H1 (cell line): ENCODE results near the gene RBM10. TPM values are rescaled to one million over a fixed set of nuclear protein-coding genes. Genes with fewer than 3 reads are reported as not detected.

ENCODE experiments used
- CTCF ChIA-PET: fragments of 300-600 bp; sonication (Branson Sonifier 250); formaldehyde crosslinking; loops from one replicate; lab custom pipeline; 2021; ENCODE audit not compliant: partially characterized antibody; lab: Charles Lee
- POLR2A ChIA-PET: fragments of 300-600 bp; sonication (Branson Sonifier 250); formaldehyde crosslinking; loops from one replicate; lab custom pipeline; 2021; ENCODE audit warnings: inconsistent platforms; ENCODE audit not compliant: partially characterized antibody; lab: Charles Lee
- DNase-seq, 2 experiments: peaks; one replicate each; pipeline versions ENCODE4 v3.0.0 to v3.0.0-alpha.2; 2010 to 2022; ENCODE audit warnings: low spot score in 2 of 2, low read depth in 1 of 2, mixed read lengths in 1 of 2
- FAIRE-seq: peaks from 2 replicates; lab custom pipeline; 2011; peaks lifted over from hg19 to GRCh38; lab: Jason Lieb, UNC
- H2AFZ ChIP-seq: 2 replicates; pipeline ENCODE4 v1.8.1; 2012; ENCODE audit warnings: low read length, inconsistent platforms
- H2AK5ac ChIP-seq: 2 replicates; pipeline ENCODE4 v1.6.1; 2013; ENCODE audit warnings: low read depth, low read length
- H2BK120ac ChIP-seq: replicated peaks from 2 replicates; pipeline ENCODE3; 2013; ENCODE audit warnings: low read depth, low read length, inconsistent platforms
- H2BK12ac ChIP-seq: 2 replicates; pipeline ENCODE4 v1.6.1; 2013; ENCODE audit warnings: low read depth, low read length
- H2BK15ac ChIP-seq: 2 replicates; pipeline ENCODE4 v1.6.1; 2013; ENCODE audit warnings: low read length
- H2BK20ac ChIP-seq: 2 replicates; pipeline ENCODE4 v1.6.1; 2013; ENCODE audit warnings: low read length
- H2BK5ac ChIP-seq: 2 replicates; pipeline ENCODE4 v1.6.1; 2013; ENCODE audit warnings: low read depth, low read length
- H3K14ac ChIP-seq: 2 replicates; pipeline ENCODE4 v1.6.1; 2013; ENCODE audit warnings: inconsistent platforms; ENCODE audit not compliant: insufficient read length
- H3K18ac ChIP-seq: 2 replicates; pipeline ENCODE4 v1.6.1; 2013; ENCODE audit warnings: low read length; ENCODE audit errors: extremely low read depth
- H3K23ac ChIP-seq: 2 replicates; pipeline ENCODE4 v1.6.1; 2013; ENCODE audit warnings: inconsistent platforms; ENCODE audit not compliant: insufficient read length
- H3K23me2 ChIP-seq: 2 replicates; pipeline ENCODE4 v1.6.1; 2013; ENCODE audit warnings: low read depth, low read length
- H3K27ac ChIP-seq: 2 replicates; pipeline ENCODE4 v1.6.1; 2011; ENCODE audit warnings: low read depth, low read length, inconsistent platforms
- H3K27me3 ChIP-seq, 4 experiments: replicated peaks in 1 of 4; 1 replicate in 1 of 4; 2 replicates in 3 of 4; pipeline versions ENCODE4 v1.6.1 to v1.8.1; 2011 to 2013; ENCODE audit warnings: low read length in 3 of 4, mild to moderate bottlenecking in 3 of 4, inconsistent platforms in 2 of 4, mixed read lengths in 2 of 4, moderate library complexity in 1 of 4; ENCODE audit not compliant: control insufficient read depth in 3 of 4, insufficient read depth in 3 of 4; ENCODE audit errors: extremely low read depth in 1 of 4
- H3K36me3 ChIP-seq, 4 experiments: 2 replicates each; pipeline versions ENCODE4 v1.6.1 to v1.8.1; 2011 to 2013; ENCODE audit warnings: mild to moderate bottlenecking in 4 of 4, low read length in 3 of 4, moderate library complexity in 2 of 4, control low read depth in 1 of 4, inconsistent platforms in 1 of 4; ENCODE audit not compliant: insufficient read depth in 4 of 4, control insufficient read depth in 2 of 4
- H3K4ac ChIP-seq: replicated peaks from 2 replicates; pipeline ENCODE3; 2013; ENCODE audit warnings: low read length, low read depth, mixed read lengths, inconsistent platforms; ENCODE audit not compliant: insufficient read length
- H3K4me1 ChIP-seq, 4 experiments: replicated peaks in 1 of 4; 1 replicate in 1 of 4; 2 replicates in 3 of 4; pipeline versions ENCODE4 v1.6.1 to v1.8.1; 2011 to 2013; ENCODE audit warnings: low read length in 3 of 4, inconsistent platforms in 2 of 4, mixed read lengths in 1 of 4; ENCODE audit not compliant: insufficient read depth in 4 of 4, control insufficient read depth in 3 of 4
- H3K4me2 ChIP-seq, 2 experiments: 2 replicates each; pipeline versions ENCODE4 v1.6.1 to v1.8.1; 2011 to 2013; ENCODE audit warnings: low read depth in 2 of 2, low read length in 2 of 2, control low read depth in 1 of 2, inconsistent platforms in 1 of 2, mild to moderate bottlenecking in 1 of 2; ENCODE audit not compliant: insufficient read depth in 1 of 2
- H3K4me3 ChIP-seq, 4 experiments: fragments of 200-600, 300-600 bp in 1 of 4; sonication (generic), shearing (Covaris generic), sonication (Bioruptor Twin) in 1 of 4; 2 replicates each; pipeline versions ENCODE4 v1.5.1 to v1.8.1; 2011 to 2016; ENCODE audit warnings: low read length in 4 of 4, low read depth in 3 of 4, control low read depth in 2 of 4, inconsistent platforms in 2 of 4, mild to moderate bottlenecking in 2 of 4, mixed read lengths in 1 of 4, moderate library complexity in 1 of 4; ENCODE audit not compliant: insufficient read depth in 2 of 4; ENCODE audit errors: extremely low read depth in 1 of 4
- H3K56ac ChIP-seq: replicated peaks from 2 replicates; pipeline ENCODE3; 2013; ENCODE audit warnings: low read depth, mild to moderate bottlenecking, mixed read lengths, low read length, inconsistent platforms; ENCODE audit not compliant: insufficient read length
- H3K79me1 ChIP-seq: 2 replicates; pipeline ENCODE4 v1.6.1; 2013; ENCODE audit warnings: low read depth, low read length, control low read depth
- H3K79me2 ChIP-seq, 2 experiments: 2 replicates each; pipeline versions ENCODE4 v1.6.1 to v1.8.1; 2012 to 2013; ENCODE audit warnings: low read length in 2 of 2, mild to moderate bottlenecking in 2 of 2, inconsistent platforms in 1 of 2; ENCODE audit not compliant: insufficient read depth in 2 of 2, control insufficient read depth in 1 of 2
- H3K9ac ChIP-seq, 4 experiments: replicated peaks in 1 of 4; 1 replicate in 1 of 4; 2 replicates in 3 of 4; pipeline versions ENCODE4 v1.6.1 to v1.8.1; 2011 to 2013; ENCODE audit warnings: low read depth in 3 of 4, low read length in 3 of 4, control low read depth in 2 of 4, mild to moderate bottlenecking in 2 of 4, moderate library complexity in 2 of 4, inconsistent platforms in 1 of 4; ENCODE audit errors: extremely low read depth in 1 of 4
- H3K9me3 ChIP-seq, 2 experiments: 2 replicates each; pipeline versions ENCODE4 v1.6.1 to v1.8.1; 2012 to 2013; ENCODE audit warnings: mild to moderate bottlenecking in 2 of 2, moderate library complexity in 2 of 2, control low read depth in 1 of 2, inconsistent platforms in 1 of 2, low read depth in 1 of 2, low read length in 1 of 2, mixed read lengths in 1 of 2; ENCODE audit not compliant: insufficient read depth in 2 of 2
- H4K20me1 ChIP-seq, 2 experiments: replicated peaks in 1 of 2; 2 replicates each; pipeline versions ENCODE3 to v1.8.1; 2011 to 2013; ENCODE audit warnings: inconsistent platforms in 2 of 2, low read length in 2 of 2, mild to moderate bottlenecking in 1 of 2; ENCODE audit not compliant: insufficient read depth in 2 of 2, control insufficient read depth in 1 of 2
- H4K5ac ChIP-seq: 2 replicates; pipeline ENCODE4 v1.6.1; 2013; ENCODE audit warnings: low read length, low read depth, mixed read lengths, inconsistent platforms; ENCODE audit not compliant: insufficient read length
- H4K8ac ChIP-seq: 2 replicates; pipeline ENCODE4 v1.8.0; 2013; ENCODE audit warnings: mild to moderate bottlenecking, moderate library complexity, low read length, inconsistent platforms; ENCODE audit not compliant: insufficient read depth; ENCODE audit errors: extremely low read depth
- H4K91ac ChIP-seq: replicated peaks from 2 replicates; pipeline ENCODE3; 2013; ENCODE audit warnings: low read length, mixed read lengths, inconsistent platforms; ENCODE audit not compliant: insufficient read length
- BACH1 ChIP-seq: IDR thresholded peaks from 2 replicates; pipeline ENCODE4 v1.6.1; 2012; ENCODE audit warnings: low read length, improper control_type of control experiment
- FOSL1 ChIP-seq: IDR thresholded peaks from 2 replicates; pipeline ENCODE4 v1.6.1; 2011; ENCODE audit warnings: mild to moderate bottlenecking, low read depth, low read length, moderate library complexity; ENCODE audit not compliant: insufficient read depth
- GTF2F1 ChIP-seq: IDR thresholded peaks from 2 replicates; pipeline ENCODE4 v1.6.1; 2012; ENCODE audit warnings: low read depth, low read length, improper control_type of control experiment, borderline replicate concordance
- KDM1A ChIP-seq: fragments of 200-600, 300-600 bp; sonication (generic); IDR thresholded peaks from 2 replicates; pipeline ENCODE4 v1.7.1; 2016; ENCODE audit warnings: mild to moderate bottlenecking, low read length, borderline replicate concordance
- POU5F1 ChIP-seq: IDR thresholded peaks from 2 replicates; pipeline ENCODE4 v1.6.1; 2011; ENCODE audit warnings: low read depth, mild to moderate bottlenecking, low read length, moderate library complexity
- WGBS, 2 experiments: shearing (Covaris generic) in 1 of 2; methylation state at CpG; one replicate each; pipeline versions ENCODE4 v1.1.6 to v1.1.7; 2013 to 2015; ENCODE audit warnings: low lambda C conversion rate in 2 of 2, mixed read lengths in 2 of 2, inconsistent platforms in 1 of 2, low coverage in 1 of 2, missing lambda C conversion rate in 1 of 2; ENCODE audit not compliant: insufficient replicate concordance in 2 of 2, insufficient coverage in 1 of 2, insufficient read length in 1 of 2; ENCODE audit errors: extremely low coverage in 1 of 2, missing lambda C conversion rate in 1 of 2; 5-methylcytosine and 5-hydroxymethylcytosine counted together
- polyA plus RNA-seq, 7 experiments: library from polyadenylated mRNA; depleted of rRNA in 3 of 7; stranded (reverse) in 5 of 7; unstranded in 2 of 7; fragments of >200 nt in 5 of 7; fragments of 200-250 nt in 2 of 7; gene quantifications; 1 replicate in 5 of 7; 2 replicates in 1 of 7; 4 replicates in 1 of 7; pipeline versions ENCODE4 v1.2.1 to v1.2.3, GENCODE V29; 2011 to 2013; ENCODE audit warnings: missing spikeins in 2 of 7, mixed read lengths in 2 of 7
- total RNA-seq: library from RNA; stranded (reverse); fragmentation: NEBNext Ultra II Directional; extraction: Animal tissue kit (Norgen Biotek cat#: 25700); gene quantifications from 2 replicates; pipeline ENCODE4 v1.2.1, GENCODE V29; 2021

Gene RBM10
- total and polyA plus RNA-seq, 2 of the 8 experiments (the other 6 are each of a cell fraction or from before 2014, with no cell fraction given): 35.7 to 64.0 TPM

- no peak overlapping the region for H3K9ac ChIP-seq
- peaks cover 0 to under 1% of the 10 kb centered on the region in 2 experiments; a peak in 2 of 4 replicates for H3K79me2 ChIP-seq
- no peaks in the 10 kb centered on the region for H3K79me1 ChIP-seq
- no peak overlapping the region for H2BK120ac ChIP-seq
- POLR2A ChIA-PET: interaction anchor here (1.0 to 1.6 kb wide), 7 partner anchors 10 to 162 kb away, joined by 3 to 11 read pairs (median 3); partner anchors contain the start of gene CDK16
- H3K23me2 ChIP-seq: no peaks in the 10 kb centered on the region
- H4K20me1 ChIP-seq: peaks cover 0 to 3% of the 10 kb centered on the region in 2 experiments
- DNase-seq: no peak
- H2BK15ac ChIP-seq: no peak overlapping the region
- peaks cover 9 to 49% (median 36%) of the 10 kb centered on the region in 4 experiments; a peak in 7 of 8 replicates for H3K36me3 ChIP-seq
- H4K5ac ChIP-seq: no peak overlapping the region
- CTCF ChIA-PET: interaction anchor here (0.7 to 1.0 kb wide), 2 partner anchors 13 to 156 kb away, joined by 3 read pairs; no protein-coding TSS in a partner anchor
- H3K4me2 ChIP-seq: no peak overlapping the region
- TF ChIP-seq KDM1A: no peak
- no peak for TF ChIP-seq FOSL1
- no peak for TF ChIP-seq GTF2F1
- no peak for TF ChIP-seq BACH1
- TF ChIP-seq POU5F1: no peak
- TF ChIP-seq, all 59 proteins: peak for 0
- H3K4me3 ChIP-seq: no peak overlapping the region
- no peak overlapping the region for H2AK5ac ChIP-seq
- peaks cover 0 to 7% (median 5%) of the 10 kb centered on the region in 4 experiments; a peak in 3 of 7 replicates for H3K4me1 ChIP-seq
- H4K8ac ChIP-seq: no peak overlapping the region
- H3K27ac ChIP-seq: no peak overlapping the region
- no peak overlapping the region for H2BK5ac ChIP-seq
- no peak overlapping the region for H4K91ac ChIP-seq
- no peak overlapping the region for H3K18ac ChIP-seq
- H3K4ac ChIP-seq: no peak overlapping the region
- H2BK12ac ChIP-seq: no peak overlapping the region
- H3K27me3 ChIP-seq: no peaks in the 10 kb centered on the region
- no peak overlapping the region for H2BK20ac ChIP-seq
- 98% methylated on average over 9 of the region's 12 CpGs; no CpG with 5 or more reads in 1 of the 2 experiments for WGBS, 2 experiments
- FAIRE-seq: no peak
- no peak overlapping the region for H3K14ac ChIP-seq
- no peak overlapping the region for H3K23ac ChIP-seq
- H3K9me3 ChIP-seq: no peaks in the 10 kb centered on the region
- no peak overlapping the region for H3K56ac ChIP-seq
- H2AFZ ChIP-seq: no peak overlapping the region
Observed at GRCh38 chrX:47228550-47229270, 83.7 kb downstream of the RBM10 start.
